ENCODE data around the gene DUSP18. TPM values are rescaled to one million over a fixed set of nuclear protein-coding genes. Genes with fewer than 3 reads are reported as not detected.

DUSP18 gene
- total and polyA plus RNA-seq, 9 of the 15 experiments (the other 6 are each of a cell fraction or from before 2014, with no cell fraction given), result 1.00 to 3.7 (median 1.5) TPM

- TF ChIP-seq GTF3C2 (IDR thresholded peaks at IDR 0.05; ENCODE audit: borderline replicate concordance, extremely low read depth, insufficient read length), result no peak
- TF ChIP-seq ZNF586 (CRISPR knock-in tag; conservative IDR thresholded peaks at IDR 0.05), result no peak
- TF ChIP-seq PKNOX1 (IDR thresholded peaks at IDR 0.05), result 0 out of 2 replicates have a peak, but pooled peaks have one; percentile 25
- no peak for TF ChIP-seq ZNF584 (CRISPR knock-in tag; IDR thresholded peaks at IDR 0.05; ENCODE audit: low read depth)
- TF ChIP-seq ZNF280B (CRISPR knock-in tag; IDR thresholded peaks at IDR 0.05), result no peak
- TF ChIP-seq PBX2 (CRISPR knock-in tag; IDR thresholded peaks at IDR 0.05; ENCODE audit: low read depth), result no peak
- peak; percentile 80 for TF ChIP-seq PBX2 (tag; conservative IDR thresholded peaks at IDR 0.05; ENCODE audit: low read depth)
- no peak for TF ChIP-seq NFE2L1 (tag; IDR thresholded peaks at IDR 0.05; ENCODE audit: borderline replicate concordance, low read depth)
- peak; percentile 70; the same call in 1 of the 2 replicates for TF ChIP-seq ESRRA (IDR thresholded peaks at IDR 0.05; ENCODE audit: borderline replicate concordance, low read depth)
Observed at GRCh38 chr22:30691204-30691603, 23.5 kb upstream of the DUSP18 start (continued).

Data from K562 (cell line).